Natural killer cell (primary cell): ENCODE measurements around the gene RELN. TPM values are rescaled to one million over a fixed set of nuclear protein-coding genes. Genes with fewer than 3 reads are reported as not detected.
"Not testable (repeated sequence)": the region's sequence is repeated elsewhere in the genome, so short reads cannot be mapped to it uniquely, and the experiment has no call there.

Experiments
- ATAC-seq, 3 donors: fragments of 150-1000 bp in 2 of 3; fragments of 200-7000 bp in 1 of 3; cut with Tn5 transposase; 1 replicate in 1 of 3; 2 replicates in 2 of 3; pipeline ENCODE4 v1.10.0; 2021; ENCODE audit warnings: mild to moderate bottlenecking in 2 of 3, moderate library complexity in 2 of 3
- DNase-seq, 2 donors: peaks; one replicate each; pipeline versions ENCODE4 v3.0.0 to v3.0.0-alpha.2; 2013 to 2021; ENCODE audit warnings: mixed read lengths in 1 of 2
- H3K27ac ChIP-seq: one replicate; pipeline ENCODE4 v1.5.1; 2013; ENCODE audit warnings: mild to moderate bottlenecking, low read length
- H3K27me3 ChIP-seq: one replicate; pipeline ENCODE4 v1.6.1; 2013; ENCODE audit warnings: low read length; ENCODE audit not compliant: control insufficient read depth, insufficient read depth
- H3K36me3 ChIP-seq: one replicate; pipeline ENCODE4 v1.6.1; 2013; ENCODE audit warnings: low read length; ENCODE audit not compliant: control insufficient read depth, insufficient read depth
- H3K4me1 ChIP-seq: one replicate; pipeline ENCODE4 v1.6.1; 2013; ENCODE audit warnings: low read length; ENCODE audit not compliant: control insufficient read depth, insufficient read depth
- H3K4me3 ChIP-seq: one replicate; pipeline ENCODE4 v1.5.1; 2013; ENCODE audit warnings: low read length
- H3K9me3 ChIP-seq: one replicate; pipeline ENCODE4 v1.6.1; 2013; ENCODE audit warnings: low read length; ENCODE audit not compliant: control insufficient read depth, insufficient read depth
- H3K27ac Mint-ChIP-seq, 2 donors: one replicate each; pipeline ENCODE4 v1.8.0; 2022; ENCODE audit warnings: mild to moderate bottlenecking in 2 of 2, mixed read lengths in 2 of 2, moderate library complexity in 1 of 2
- H3K27me3 Mint-ChIP-seq, 2 donors: one replicate each; pipeline ENCODE4 v1.8.0; 2022; ENCODE audit warnings: low read depth in 2 of 2, mixed read lengths in 2 of 2
- H3K36me3 Mint-ChIP-seq: one replicate; pipeline ENCODE4 v1.8.0; 2022; ENCODE audit warnings: mixed read lengths
- H3K4me1 Mint-ChIP-seq, 2 donors: one replicate each; pipeline ENCODE4 v1.8.0; 2022; ENCODE audit warnings: mixed read lengths in 2 of 2
- H3K4me3 Mint-ChIP-seq: one replicate; pipeline ENCODE4 v1.8.0; 2022; ENCODE audit warnings: mild to moderate bottlenecking, moderate library complexity, mixed read lengths
- H3K9me3 Mint-ChIP-seq, 2 donors: one replicate each; pipeline ENCODE4 v1.8.0; 2022; ENCODE audit warnings: mixed read lengths in 2 of 2
- CTCF ChIP-seq: fragments of 200-600 bp; IDR thresholded peaks from one replicate; pipeline ENCODE4 v1.8.0; 2022; ENCODE audit warnings: antibody characterized with exemption
- WGBS: methylation state at CpG from one replicate; pipeline ENCODE4 v1.1.7; 2013; ENCODE audit warnings: missing lambda C conversion rate; ENCODE audit not compliant: insufficient coverage; 5-methylcytosine and 5-hydroxymethylcytosine counted together
- intact Hi-C: fragments of 100-400 bp; cut with micrococcal nuclease; formaldehyde crosslinking; loops from one replicate; pipeline ENCODE4 v1.14.2; 2022
- total RNA-seq, 4 donors: library from RNA; stranded (reverse); fragments of 120-200 nt in 1 of 4; gene quantifications; one replicate each; pipeline versions ENCODE4 v1.2.3 to v1.2.4, GENCODE V29; 2013 to 2022

Gene RELN
- total RNA-seq = not detected
- not detected for total RNA-seq (2013)

GRCh38 chr7:103989200-103989784, at the start of gene RELN:
RELN (minus strand) TSS chr7:103989658; CDS start chr7:103989356, 302 bp downstream.
- Histone ChIP-seq H3K4me1 (no peaks in the 10 kb centered on the region), H3K27ac (no peak within 1 kb of the TSS), H3K36me3 (no peaks in the 10 kb centered on the region), H3K9me3 (no peaks in the 10 kb centered on the region), H3K27me3 (peaks cover 13% of the 10 kb centered on the region), H3K4me3 (no peak within 1 kb of the TSS)
- no peak for ATAC-seq
- 2% methylated on average over 89 of the region's 89 CpGs for WGBS
- intact Hi-C loops = no loop called here
- Mint-ChIP-seq H3K9me3 (no peaks in the 10 kb centered on the region), H3K4me3 (peak within 1 kb of the TSS; percentile 35), H3K27me3 (peaks cover 26 to 27% of the 10 kb centered on the region in 2 donors), H3K27ac (no peak within 1 kb of the TSS), H3K4me1 (peaks cover 0 to 5% of the 10 kb centered on the region in 2 donors), H3K36me3 (no peaks in the 10 kb centered on the region)
- no peak for DNase-seq
- no peak for TF ChIP-seq CTCF

DNA sequence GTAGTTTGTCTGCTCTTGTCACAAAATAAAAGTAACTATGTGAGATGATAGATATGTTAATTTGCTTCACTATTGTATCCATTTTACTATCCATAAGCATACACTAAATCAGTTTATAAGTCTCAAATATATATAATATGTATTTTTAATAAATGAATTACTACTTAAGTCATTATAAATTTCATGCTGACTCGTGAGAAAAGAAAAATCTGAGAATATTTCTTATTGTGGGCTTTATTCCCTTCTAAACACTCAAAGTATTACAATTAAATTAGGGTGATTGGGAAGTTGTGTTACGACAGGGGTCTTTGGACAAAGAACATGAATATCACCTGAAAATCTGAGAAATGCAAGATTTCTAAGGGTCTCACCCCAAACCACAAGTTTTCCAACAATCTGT, 48.7 kb upstream of the RELN start:
- Histone ChIP-seq H3K4me1 (no peaks in the 10 kb centered on the region), H3K36me3 (no peaks in the 10 kb centered on the region), H3K27ac (no peak overlapping the region), H3K27me3 (no peaks in the 10 kb centered on the region), H3K9me3 (no peaks in the 10 kb centered on the region), H3K4me3 (no peak overlapping the region)
- DNase-seq = no peak
- H3K36me3 Mint-ChIP-seq = no peaks in the 10 kb centered on the region
- ATAC-seq = no peak
- H3K27me3 Mint-ChIP-seq = peaks cover 0 to 2% of the 10 kb centered on the region in 2 donors
- no peak for TF ChIP-seq CTCF
- intact Hi-C loops = no loop called here
- H3K4me3 Mint-ChIP-seq = no peak overlapping the region
- H3K4me1 Mint-ChIP-seq = no peaks in the 10 kb centered on the region
- no CpG with 5 or more reads among the region's 2 CpGs for WGBS
- H3K27ac Mint-ChIP-seq = no peak overlapping the region
- peaks cover 3 to 7% of the 10 kb centered on the region in 2 donors for H3K9me3 Mint-ChIP-seq

GRCh38 chr7:104036889-104037288, 47.4 kb upstream of the RELN start:
- H3K27ac Mint-ChIP-seq, H3K4me1 Mint-ChIP-seq, H3K27ac ChIP-seq, H3K36me3 Mint-ChIP-seq, H3K36me3 ChIP-seq, H3K4me1 ChIP-seq, ATAC-seq, H3K27me3 ChIP-seq, intact Hi-C loops, H3K27me3 Mint-ChIP-seq, H3K4me3 ChIP-seq, H3K4me3 Mint-ChIP-seq, H3K9me3 ChIP-seq, DNase-seq, H3K9me3 Mint-ChIP-seq: not testable (repeated sequence)
- 72% methylated on average over 3 of the region's 3 CpGs for WGBS

DNA sequence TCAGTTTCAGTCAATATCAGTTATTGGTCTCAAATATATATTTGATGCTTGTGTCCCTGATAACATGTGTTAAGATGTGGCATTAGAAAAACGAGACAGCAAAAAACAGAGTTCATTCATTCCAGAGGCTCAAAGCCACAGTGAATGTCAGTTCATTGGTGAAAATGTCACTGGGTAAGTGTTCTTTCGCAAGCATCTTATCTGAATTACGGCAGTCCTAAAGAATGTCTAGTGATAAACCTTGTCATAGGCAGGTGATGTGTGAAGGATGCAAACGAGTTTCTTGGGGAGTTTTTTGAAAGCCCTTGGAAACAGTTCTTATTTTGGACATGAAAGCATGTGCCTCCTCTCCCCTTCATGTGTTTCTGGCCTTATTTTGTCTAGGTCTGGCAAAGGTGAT, 45.9 kb upstream of the RELN start:
- DNase-seq = no peak
- H3K4me3 ChIP-seq = no peak overlapping the region
- TF ChIP-seq CTCF = no peak
- no peaks in the 10 kb centered on the region for H3K4me1 ChIP-seq
- Mint-ChIP-seq H3K9me3 (peaks cover 3 to 12% of the 10 kb centered on the region in 2 donors), H3K36me3 (no peaks in the 10 kb centered on the region), H3K4me3 (no peak overlapping the region), H3K27me3 (no peaks in the 10 kb centered on the region), H3K4me1 (no peaks in the 10 kb centered on the region), H3K27ac (no peak overlapping the region)
- 72% methylated on average over 4 of the region's 4 CpGs for WGBS
- H3K36me3 ChIP-seq = no peaks in the 10 kb centered on the region
- no peak overlapping the region for H3K27ac ChIP-seq
- intact Hi-C loops = no loop called here
- H3K27me3 ChIP-seq = no peaks in the 10 kb centered on the region
- no peaks in the 10 kb centered on the region for H3K9me3 ChIP-seq
- no peak for ATAC-seq
